ENCODE results near the gene ARHGAP9.
"Not testable (repeated sequence)": the region's sequence is repeated elsewhere in the genome, so short reads cannot be mapped to it uniquely, and the experiment has no call there.

Gene ARHGAP9

DNA sequence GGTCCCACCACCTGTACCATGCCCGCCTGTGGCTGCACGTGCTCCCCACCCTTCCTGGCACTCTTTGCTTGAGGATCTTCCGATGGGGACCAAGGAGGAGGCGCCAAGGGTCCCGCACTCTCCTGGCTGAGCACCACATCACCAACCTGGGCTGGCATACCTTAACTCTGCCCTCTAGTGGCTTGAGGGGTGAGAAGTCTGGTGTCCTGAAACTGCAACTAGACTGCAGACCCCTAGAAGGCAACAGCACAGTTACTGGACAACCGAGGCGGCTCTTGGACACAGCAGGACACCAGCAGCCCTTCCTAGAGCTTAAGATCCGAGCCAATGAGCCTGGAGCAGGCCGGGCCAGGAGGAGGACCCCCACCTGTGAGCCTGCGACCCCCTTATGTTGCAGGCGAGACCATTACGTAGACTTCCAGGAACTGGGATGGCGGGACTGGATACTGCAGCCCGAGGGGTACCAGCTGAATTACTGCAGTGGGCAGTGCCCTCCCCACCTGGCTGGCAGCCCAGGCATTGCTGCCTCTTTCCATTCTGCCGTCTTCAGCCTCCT, 23.4 kb downstream of the ARHGAP9 start:
- DNase-seq = peak; percentile 73

DNA sequence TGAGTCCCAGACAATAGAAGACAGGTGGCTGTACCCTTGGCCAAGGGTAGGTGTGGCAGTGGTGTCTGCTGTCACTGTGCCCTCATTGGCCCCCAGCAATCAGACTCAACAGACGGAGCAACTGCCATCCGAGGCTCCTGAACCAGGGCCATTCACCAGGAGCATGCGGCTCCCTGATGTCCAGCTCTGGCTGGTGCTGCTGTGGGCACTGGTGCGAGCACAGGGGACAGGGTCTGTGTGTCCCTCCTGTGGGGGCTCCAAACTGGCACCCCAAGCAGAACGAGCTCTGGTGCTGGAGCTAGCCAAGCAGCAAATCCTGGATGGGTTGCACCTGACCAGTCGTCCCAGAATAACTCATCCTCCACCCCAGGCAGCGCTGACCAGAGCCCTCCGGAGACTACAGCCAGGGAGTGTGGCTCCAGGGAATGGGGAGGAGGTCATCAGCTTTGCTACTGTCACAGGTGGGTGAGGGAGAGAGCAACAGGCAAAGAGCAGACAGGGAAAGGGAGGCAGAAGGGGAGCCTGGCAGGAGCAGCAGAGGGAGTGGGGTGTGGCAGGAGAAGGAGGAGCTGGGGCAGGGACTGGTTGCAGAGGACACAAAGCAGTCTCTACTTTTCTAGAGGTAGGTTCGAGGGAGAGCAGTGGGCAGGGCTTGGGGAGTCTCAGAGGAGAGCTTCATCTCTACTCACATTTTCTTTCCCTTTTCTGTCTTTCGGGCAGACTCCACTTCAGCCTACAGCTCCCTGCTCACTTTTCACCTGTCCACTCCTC, 24.1 kb downstream of the ARHGAP9 start:
- peak; percentile 33 for DNase-seq

GRCh38 chr12:57454566-57455373, 24.9 kb downstream of the ARHGAP9 start, which contains the start of gene INHBE:
TSS of gene INHBE (plus strand) at chr12:57455307. CDS start at chr12:57455537, 230 bp downstream.
- DNase-seq = peak; percentile 98

DNA sequence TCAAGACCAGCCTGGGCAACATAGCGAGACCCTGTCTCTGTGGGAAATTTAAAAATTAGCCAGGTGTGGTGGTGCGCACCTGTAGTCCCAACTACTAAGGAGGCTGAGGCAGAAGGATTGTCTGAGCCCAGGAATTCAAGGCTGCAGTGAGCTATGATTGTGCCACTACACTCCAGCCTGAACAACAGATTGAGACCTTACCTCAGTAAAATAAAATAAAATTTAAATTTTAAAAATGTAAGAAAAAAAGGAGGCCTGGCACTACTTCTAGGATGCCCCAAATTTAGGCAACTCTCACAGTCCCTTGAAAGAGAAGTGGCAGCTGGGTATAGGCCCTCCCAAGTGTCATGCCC, 25.5 kb downstream of the ARHGAP9 start:
- DNase-seq = no peak

GRCh38 chr12:57452937-57453509, 26.6 kb downstream of the ARHGAP9 start:
- peak; percentile 84 for DNase-seq

DNA sequence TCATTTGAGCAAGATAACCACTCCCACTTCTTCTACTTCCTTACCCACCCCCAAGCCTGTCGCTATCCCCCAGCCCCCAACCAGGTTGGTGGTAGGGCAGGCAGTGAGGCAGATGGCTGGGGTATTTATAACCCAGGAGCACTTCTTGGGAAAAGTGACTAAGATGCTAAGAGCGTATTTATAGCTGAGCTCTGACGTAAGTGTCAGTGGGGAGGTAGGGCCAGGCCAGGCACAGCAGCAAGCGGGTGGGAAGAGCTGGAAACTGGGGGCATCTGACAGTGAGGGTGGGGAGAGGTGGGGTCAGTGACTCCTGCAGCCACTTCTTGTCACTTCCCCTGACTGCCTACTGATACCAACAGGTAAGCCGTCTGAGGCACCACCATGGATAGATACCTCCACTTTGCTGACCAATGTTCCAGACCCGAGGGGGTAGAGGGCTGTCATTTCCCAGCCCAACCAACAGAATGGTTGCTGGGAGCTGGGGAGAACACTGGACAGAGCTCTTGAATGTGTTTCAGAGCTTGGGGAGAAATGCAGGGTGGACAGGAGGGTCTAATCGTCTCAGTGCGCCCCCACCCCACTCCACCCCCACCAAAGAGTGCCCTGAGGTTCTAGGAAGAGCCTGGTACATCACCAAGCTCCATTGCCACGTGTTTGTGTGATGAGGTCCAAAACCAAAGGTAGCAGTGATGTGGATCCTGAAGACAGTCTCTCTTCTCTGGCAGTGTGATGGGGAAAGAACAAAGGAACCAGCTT, 27.3 kb downstream of the ARHGAP9 start:
- peak; percentile 89 for DNase-seq

GRCh38 chr12:57451233-57451778, 28.4 kb downstream of the ARHGAP9 start:
- no peak for DNase-seq

DNA sequence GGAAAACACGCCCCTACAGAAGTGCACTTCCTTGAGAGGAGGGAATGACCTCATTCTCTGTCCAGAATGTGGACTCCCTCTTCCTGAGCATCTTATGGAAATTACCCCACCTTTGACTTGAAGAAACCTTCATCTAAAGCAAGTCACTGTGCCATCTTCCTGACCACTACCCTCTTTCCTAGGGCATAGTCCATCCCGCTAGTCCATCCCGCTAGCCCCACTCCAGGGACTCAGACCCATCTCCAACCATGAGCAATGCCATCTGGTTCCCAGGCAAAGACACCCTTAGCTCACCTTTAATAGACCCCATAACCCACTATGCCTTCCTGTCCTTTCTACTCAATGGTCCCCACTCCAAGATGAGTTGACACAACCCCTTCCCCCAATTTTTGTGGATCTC, 29.6 kb downstream of the ARHGAP9 start:
- DNase-seq = no peak

DNA sequence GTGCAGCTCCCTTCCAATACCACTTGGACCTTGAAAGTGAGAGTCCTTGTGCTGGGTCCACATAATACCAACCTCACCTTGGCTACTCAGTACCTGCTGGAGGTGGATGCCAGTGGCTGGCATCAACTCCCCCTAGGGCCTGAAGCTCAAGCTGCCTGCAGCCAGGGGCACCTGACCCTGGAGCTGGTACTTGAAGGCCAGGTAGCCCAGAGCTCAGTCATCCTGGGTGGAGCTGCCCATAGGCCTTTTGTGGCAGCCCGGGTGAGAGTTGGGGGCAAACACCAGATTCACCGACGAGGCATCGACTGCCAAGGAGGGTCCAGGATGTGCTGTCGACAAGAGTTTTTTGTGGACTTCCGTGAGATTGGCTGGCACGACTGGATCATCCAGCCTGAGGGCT, 30.3 kb downstream of the ARHGAP9 start:
- no peak for DNase-seq

DNA sequence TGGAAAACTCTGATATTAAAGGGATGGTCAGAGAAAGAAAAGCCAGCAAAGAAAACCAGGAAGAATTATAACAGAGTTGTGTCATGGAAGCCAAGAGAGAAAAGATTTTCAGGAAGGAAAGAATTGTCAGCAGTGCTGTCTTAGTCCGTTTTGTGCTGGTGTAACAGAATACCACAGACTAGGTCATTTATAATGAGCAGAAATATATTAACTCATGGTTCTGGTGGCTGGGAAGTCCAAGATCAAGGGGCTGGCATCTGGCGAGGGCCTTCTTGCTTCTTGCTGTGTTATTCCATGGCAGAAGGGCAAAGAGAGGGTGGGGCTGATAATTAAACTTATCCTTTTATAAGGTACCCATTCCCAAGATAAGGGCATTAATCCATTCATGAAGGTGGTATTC, 31.0 kb downstream of the ARHGAP9 start:
- no peak for DNase-seq

- no peak for DNase-seq
Measured at GRCh38 chr12:57446292-57446960, 33.2 kb downstream of the ARHGAP9 start.

- no peak for DNase-seq
Measured at GRCh38 chr12:57444744-57445143, 34.9 kb downstream of the ARHGAP9 start.

DNA sequence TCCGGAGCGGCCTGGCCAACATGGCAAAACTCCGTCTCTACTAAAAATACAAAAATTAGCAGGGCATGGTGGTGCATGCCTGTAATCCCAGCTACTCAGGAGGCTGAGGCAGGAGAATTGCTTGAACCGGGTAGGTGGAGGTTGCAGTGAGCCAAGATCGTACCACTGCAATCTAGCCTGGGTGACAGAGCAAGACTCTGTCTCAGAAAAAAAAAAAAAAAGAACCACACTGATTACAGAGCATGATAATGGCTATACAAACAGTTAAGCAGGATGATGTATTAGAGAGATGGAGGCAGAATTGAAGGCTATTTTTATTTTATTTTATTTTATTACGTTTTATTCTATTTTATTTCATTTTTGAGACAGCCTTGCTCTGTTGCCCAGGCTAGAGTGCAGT, 35.3 kb downstream of the ARHGAP9 start:
- not testable (repeated sequence) for DNase-seq

GRCh38 chr12:57441846-57442427, 37.7 kb downstream of the ARHGAP9 start:
- peak; percentile 31 for DNase-seq

- DNase-seq = not testable (repeated sequence)
Measured at GRCh38 chr12:57441393-57441792, 38.3 kb downstream of the ARHGAP9 start.

DNA sequence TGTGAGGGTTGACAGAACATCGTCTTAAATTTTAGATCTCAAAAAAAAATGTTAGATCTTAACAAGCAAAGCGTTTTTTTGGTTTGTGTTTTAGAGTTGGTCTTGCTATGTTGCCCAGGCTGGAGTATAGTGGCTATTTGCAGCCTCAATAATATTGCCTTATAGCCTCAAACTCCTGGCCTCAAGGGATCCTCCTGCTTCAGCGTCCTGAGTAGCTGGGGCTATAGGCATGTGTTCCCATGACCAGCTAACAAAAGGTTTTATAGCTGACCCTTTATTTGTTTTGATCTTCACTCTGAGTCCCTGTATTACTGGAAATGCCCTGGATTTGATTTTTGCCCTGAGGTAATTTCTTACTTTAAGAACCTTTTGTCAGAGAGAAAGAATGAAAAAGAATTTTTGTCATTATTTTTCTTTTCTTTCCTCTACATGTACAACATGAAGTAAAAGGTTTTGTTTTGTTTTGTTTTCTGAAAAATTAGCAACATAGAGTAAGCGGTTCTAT, 39.9 kb downstream of the ARHGAP9 start:
- no peak for DNase-seq

DNA sequence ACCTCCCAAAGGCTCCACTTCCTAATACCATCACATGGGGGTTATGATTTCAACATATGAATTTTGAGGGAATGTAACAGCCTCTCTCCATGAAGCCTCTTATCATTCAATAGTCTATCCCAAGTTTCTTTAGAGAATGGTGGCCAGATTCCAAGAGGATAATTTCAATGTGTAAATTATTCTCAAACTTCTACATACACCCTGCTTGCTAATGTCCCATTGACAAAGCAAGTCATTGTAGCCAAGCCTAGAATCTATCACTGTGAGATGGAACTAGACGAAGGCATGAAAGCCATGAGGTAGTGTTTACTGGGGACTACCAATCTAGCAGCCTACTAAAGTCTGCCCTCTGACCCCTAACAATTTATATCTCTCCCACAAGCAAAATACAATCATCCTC, 41.3 kb downstream of the ARHGAP9 start:
- no peak for DNase-seq

DNA sequence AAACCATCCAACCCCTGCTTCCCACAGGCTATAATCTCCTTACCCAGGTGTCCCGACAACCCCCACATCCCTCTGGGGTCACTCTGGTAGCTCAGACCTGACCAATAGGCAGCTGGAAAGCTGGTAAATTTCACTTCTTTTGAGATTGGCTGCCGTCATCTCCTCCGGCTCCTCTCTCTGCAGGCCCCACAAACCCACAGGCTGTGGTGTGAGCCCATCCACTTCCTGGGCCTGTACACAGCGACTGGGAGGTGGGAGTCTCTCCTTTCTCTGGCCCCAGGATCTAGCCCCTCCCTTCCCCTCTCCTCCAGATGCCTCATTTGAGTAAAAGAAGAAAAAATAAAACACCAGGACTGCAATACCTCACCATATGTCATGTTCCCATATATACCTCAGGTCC, 44.4 kb downstream of the ARHGAP9 start:
- no peak for DNase-seq

GRCh38 chr12:57434517-57435223, 45.0 kb downstream of the ARHGAP9 start, which contains the start of gene INHBC:
TSS of gene INHBC (plus strand) at chr12:57434784. CDS start at chr12:57434887, 103 bp downstream.
- no peak for DNase-seq

DNA sequence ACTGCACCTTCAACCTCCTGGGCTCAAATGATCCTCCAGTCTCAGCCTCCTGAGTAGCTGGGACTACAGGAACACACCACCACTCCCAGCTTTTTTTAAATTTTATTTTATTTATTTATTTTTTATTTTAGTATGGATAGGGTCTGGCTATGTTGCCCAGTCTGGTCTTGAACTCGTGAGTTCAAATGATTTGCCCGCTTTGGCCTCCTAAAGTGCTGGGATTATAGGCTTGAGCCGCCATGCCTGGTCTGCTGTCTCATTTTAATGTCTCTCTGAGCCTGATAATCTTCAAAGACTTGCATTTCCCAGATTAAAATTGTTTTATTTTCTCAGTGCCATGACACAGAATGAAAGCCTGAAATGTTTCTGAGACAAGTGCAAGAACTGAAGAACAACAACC, 46.3 kb downstream of the ARHGAP9 start:
- DNase-seq = no peak

All from fibroblast of skin of scalp (primary cell).